Liver (tissue), 9 donors: ENCODE results near the gene OPA3. TPM values are rescaled to one million over a fixed set of nuclear protein-coding genes. Genes with fewer than 3 reads are reported as not detected.

Source experiments
- DNase-seq: peaks from one replicate; pipeline ENCODE4 v3.0.0-alpha.2; 2017; ENCODE audit warnings: low spot score
- H3K27ac ChIP-seq, 2 donors: one replicate each; pipeline ENCODE4 v1.7.0; 2013; ENCODE audit warnings: inconsistent platforms in 2 of 2, low read length in 2 of 2, control low read depth in 1 of 2, low read depth in 1 of 2, mild to moderate bottlenecking in 1 of 2
- H3K27me3 ChIP-seq, 4 donors: one replicate each; pipeline versions ENCODE4 v1.6.1 to v1.7.0; 2013; ENCODE audit warnings: low read length in 3 of 4, inconsistent platforms in 1 of 4, mild to moderate bottlenecking in 1 of 4, moderate library complexity in 1 of 4; ENCODE audit not compliant: control insufficient read depth in 4 of 4, insufficient read depth in 4 of 4
- H3K36me3 ChIP-seq, 4 donors: one replicate each; pipeline versions ENCODE4 v1.6.1 to v1.7.0; 2013; ENCODE audit warnings: low read length in 3 of 4, mild to moderate bottlenecking in 3 of 4, low read depth in 1 of 4, moderate library complexity in 1 of 4; ENCODE audit not compliant: control insufficient read depth in 4 of 4, insufficient read depth in 3 of 4
- H3K4me1 ChIP-seq, 4 donors: one replicate each; pipeline versions ENCODE4 v1.6.1 to v1.7.0; 2013; ENCODE audit warnings: low read length in 3 of 4, mild to moderate bottlenecking in 3 of 4, moderate library complexity in 1 of 4; ENCODE audit not compliant: control insufficient read depth in 4 of 4, insufficient read depth in 4 of 4
- H3K4me3 ChIP-seq, 3 donors: one replicate each; pipeline versions ENCODE4 v1.6.1 to v1.7.0; 2013; ENCODE audit warnings: low read length in 3 of 3, control low read depth in 1 of 3, low read depth in 1 of 3, mild to moderate bottlenecking in 1 of 3
- H3K9ac ChIP-seq, 2 donors: one replicate each; pipeline ENCODE4 v1.7.0; 2013; ENCODE audit warnings: low read length in 2 of 2, mild to moderate bottlenecking in 2 of 2, moderate library complexity in 2 of 2, control low read depth in 1 of 2, low read depth in 1 of 2
- H3K9me3 ChIP-seq, 4 donors: one replicate each; pipeline versions ENCODE4 v1.6.1 to v1.7.0; 2013; ENCODE audit warnings: low read length in 3 of 4; ENCODE audit not compliant: control insufficient read depth in 4 of 4
- EGR1 ChIP-seq, 2 donors: IDR thresholded peaks; 2 replicates each; pipeline ENCODE4 v1.6.1; 2016 to 2018; ENCODE audit warnings: antibody characterized with exemption in 2 of 2, low read depth in 2 of 2
- FOXA1 ChIP-seq: IDR thresholded peaks from 2 replicates; pipeline ENCODE4 v1.6.1; 2016; ENCODE audit warnings: antibody characterized with exemption
- FOXA2 ChIP-seq: IDR thresholded peaks from 2 replicates; pipeline ENCODE4 v1.6.1; 2016; ENCODE audit warnings: antibody characterized with exemption
- HNF4A ChIP-seq, 2 donors: conservative IDR thresholded peaks; 2 replicates each; pipeline ENCODE4 v1.6.1; 2016; ENCODE audit warnings: antibody characterized with exemption in 2 of 2, mild to moderate bottlenecking in 2 of 2
- JUND ChIP-seq, 2 donors: IDR thresholded peaks; 2 replicates each; pipeline ENCODE4 v1.6.1; 2016; ENCODE audit warnings: antibody characterized with exemption in 2 of 2
- NR2F2 ChIP-seq: IDR thresholded peaks from 2 replicates; pipeline ENCODE4 v1.6.1; 2016; ENCODE audit warnings: antibody characterized with exemption
- RAD21 ChIP-seq, 2 donors: IDR thresholded peaks; 2 replicates each; pipeline ENCODE4 v1.6.1; 2016; ENCODE audit warnings: antibody characterized with exemption in 2 of 2, mild to moderate bottlenecking in 2 of 2
- RXRA ChIP-seq, 2 donors: IDR thresholded peaks; 2 replicates each; pipeline ENCODE4 v1.6.1; 2017 to 2018; ENCODE audit warnings: antibody characterized with exemption in 2 of 2, mild to moderate bottlenecking in 1 of 2
- YY1 ChIP-seq: IDR thresholded peaks from 2 replicates; pipeline ENCODE4 v1.6.1; 2016; ENCODE audit warnings: antibody characterized with exemption, mild to moderate bottlenecking
- WGBS: extraction: QIAGEN DNeasy Blood & Tissue Kit; methylation state at CpG from one replicate; pipeline ENCODE4 v1.1.7; 2013; 5-methylcytosine and 5-hydroxymethylcytosine counted together
- polyA plus RNA-seq, 2 donors: library from polyadenylated mRNA; stranded (reverse) in 1 of 2; unstranded in 1 of 2; fragments of 200-250 nt in 1 of 2; fragments of >200 nt in 1 of 2; fragmentation: Nextera tagmentation in 1 of 2; extraction: Ambion mirVana in 1 of 2; gene quantifications; one replicate each; pipeline versions ENCODE4 v1.2.1 to v1.2.3, GENCODE V29; 2013 to 2015
- total RNA-seq, 2 donors: library from RNA; depleted of rRNA; stranded (reverse); fragments of >200 nt; gene quantifications; one replicate each; pipeline ENCODE4 v1.2.3, GENCODE V29; 2014
- TF ChIP-seq, protein P1 (sequence below): IDR thresholded peaks from 2 replicates; pipeline ENCODE4 v1.6.1; 2016; ENCODE audit warnings: antibody characterized with exemption, mild to moderate bottlenecking
- TF ChIP-seq, protein P2 (sequence below): fragments of 150-350 bp; IDR thresholded peaks from 2 replicates; pipeline ENCODE4 v1.5.1; 2017; ENCODE audit warnings: improper control_type of control experiment, low read depth, low read length; ENCODE audit not compliant: missing input control
- TF ChIP-seq, protein P3 (sequence below): IDR thresholded peaks from 2 replicates; pipeline ENCODE4 v1.6.1; 2016; ENCODE audit warnings: antibody characterized with exemption
- TF ChIP-seq, protein P4 (sequence below): IDR thresholded peaks from 2 replicates; pipeline ENCODE4 v1.6.1; 2016; ENCODE audit warnings: antibody characterized with exemption
- donor health status: healthy.
- donor health status: healthy.
- donor health status: healthy.
- donor health status: healthy.
- donor health status: healthy.

Gene OPA3
- total and polyA plus RNA-seq, 4 donors, result 3.8 to 9.4 (median 6.2) TPM

DNA sequence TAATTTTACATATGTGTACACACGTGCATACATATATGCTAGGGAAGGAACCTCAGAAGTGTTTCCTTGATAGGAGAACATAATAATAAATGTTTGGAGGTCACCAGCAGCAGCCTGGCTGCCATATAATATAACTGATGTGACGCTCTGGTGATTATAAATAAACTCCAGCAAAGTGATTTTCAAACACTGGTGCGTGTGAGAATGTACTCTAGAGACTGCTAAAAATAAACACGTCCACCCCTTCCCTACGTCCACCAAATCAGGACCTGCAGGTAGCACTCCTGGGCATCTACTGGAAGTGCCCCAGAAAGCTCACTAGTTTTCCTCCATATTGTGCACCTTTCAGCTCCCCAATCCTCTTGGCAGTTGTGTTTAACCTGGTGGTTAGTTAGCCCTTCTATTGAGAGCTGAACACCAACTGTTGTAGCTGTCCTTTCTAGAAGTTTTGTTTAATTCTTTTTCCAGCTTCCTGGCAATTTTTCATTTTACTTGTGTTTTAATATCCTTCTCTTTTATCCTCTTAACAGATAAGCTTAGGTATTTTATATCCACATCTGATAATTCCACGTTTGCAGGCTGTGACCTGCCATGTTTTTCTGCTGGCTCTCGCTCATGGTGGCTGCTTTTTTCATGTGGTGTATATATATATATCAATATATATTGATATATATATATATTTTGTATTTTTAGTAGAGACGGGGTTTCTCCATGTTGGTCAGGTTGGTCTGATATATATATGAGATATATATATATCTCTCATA lies 13.0 kb downstream of the OPA3 start (continued):
- no peak for TF ChIP-seq NR2F2
- TF ChIP-seq, protein P1, sequence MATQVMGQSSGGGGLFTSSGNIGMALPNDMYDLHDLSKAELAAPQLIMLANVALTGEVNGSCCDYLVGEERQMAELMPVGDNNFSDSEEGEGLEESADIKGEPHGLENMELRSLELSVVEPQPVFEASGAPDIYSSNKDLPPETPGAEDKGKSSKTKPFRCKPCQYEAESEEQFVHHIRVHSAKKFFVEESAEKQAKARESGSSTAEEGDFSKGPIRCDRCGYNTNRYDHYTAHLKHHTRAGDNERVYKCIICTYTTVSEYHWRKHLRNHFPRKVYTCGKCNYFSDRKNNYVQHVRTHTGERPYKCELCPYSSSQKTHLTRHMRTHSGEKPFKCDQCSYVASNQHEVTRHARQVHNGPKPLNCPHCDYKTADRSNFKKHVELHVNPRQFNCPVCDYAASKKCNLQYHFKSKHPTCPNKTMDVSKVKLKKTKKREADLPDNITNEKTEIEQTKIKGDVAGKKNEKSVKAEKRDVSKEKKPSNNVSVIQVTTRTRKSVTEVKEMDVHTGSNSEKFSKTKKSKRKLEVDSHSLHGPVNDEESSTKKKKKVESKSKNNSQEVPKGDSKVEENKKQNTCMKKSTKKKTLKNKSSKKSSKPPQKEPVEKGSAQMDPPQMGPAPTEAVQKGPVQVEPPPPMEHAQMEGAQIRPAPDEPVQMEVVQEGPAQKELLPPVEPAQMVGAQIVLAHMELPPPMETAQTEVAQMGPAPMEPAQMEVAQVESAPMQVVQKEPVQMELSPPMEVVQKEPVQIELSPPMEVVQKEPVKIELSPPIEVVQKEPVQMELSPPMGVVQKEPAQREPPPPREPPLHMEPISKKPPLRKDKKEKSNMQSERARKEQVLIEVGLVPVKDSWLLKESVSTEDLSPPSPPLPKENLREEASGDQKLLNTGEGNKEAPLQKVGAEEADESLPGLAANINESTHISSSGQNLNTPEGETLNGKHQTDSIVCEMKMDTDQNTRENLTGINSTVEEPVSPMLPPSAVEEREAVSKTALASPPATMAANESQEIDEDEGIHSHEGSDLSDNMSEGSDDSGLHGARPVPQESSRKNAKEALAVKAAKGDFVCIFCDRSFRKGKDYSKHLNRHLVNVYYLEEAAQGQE, result no peak

DNA sequence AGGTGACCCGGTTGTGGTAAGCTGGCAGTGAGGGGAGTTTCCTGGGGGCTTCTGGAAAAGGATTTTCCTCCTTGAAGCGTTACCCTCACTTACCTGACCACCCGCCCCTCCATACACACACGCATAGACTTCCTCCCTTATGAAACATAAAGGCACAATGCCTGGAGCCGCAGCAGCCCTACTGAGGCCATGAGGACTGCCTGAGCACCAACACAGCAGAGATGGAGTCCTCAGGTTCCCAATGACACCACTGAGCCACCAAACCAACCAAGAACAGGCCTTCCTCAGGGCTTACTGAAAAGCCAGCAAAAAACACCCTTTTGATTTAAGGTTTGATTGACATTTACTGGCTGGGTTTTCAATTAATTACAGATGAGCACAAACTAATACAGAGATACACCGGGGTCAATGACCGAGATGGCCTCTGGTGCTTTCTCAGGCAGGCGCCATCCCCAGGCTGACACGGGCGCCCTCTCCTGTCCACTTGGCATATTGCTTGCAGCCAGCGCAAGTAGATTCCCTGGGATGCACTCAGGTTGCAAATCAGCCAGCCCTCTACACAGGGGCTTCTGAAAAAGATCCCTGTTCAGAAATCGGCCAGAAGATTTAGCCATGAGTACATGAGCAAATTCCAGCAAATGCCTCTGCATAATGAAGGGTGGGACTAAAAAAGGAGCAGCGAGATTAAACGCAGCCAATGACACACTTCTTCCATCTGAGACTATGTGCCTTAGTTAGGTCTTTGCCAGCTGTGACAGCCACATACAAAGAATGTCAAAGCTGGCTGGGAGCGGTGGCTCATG lies 14.8 kb downstream of the OPA3 start:
- DNase-seq, result peak; percentile 77
- peaks cover 7 to 19% (median 13%) of the 10 kb centered on the region in 4 donors for H3K4me1 ChIP-seq
- no peaks in the 10 kb centered on the region for H3K36me3 ChIP-seq
- H3K27me3 ChIP-seq, result no peaks in the 10 kb centered on the region
- TF ChIP-seq RXRA (IDR thresholded peaks at IDR 0.05), result peak; percentile 92 to 96
- no peak for TF ChIP-seq FOXA2
- TF ChIP-seq HNF4A (conservative IDR thresholded peaks at IDR 0.05), result no peak
- no peak for TF ChIP-seq FOXA1
- TF ChIP-seq, protein P2, sequence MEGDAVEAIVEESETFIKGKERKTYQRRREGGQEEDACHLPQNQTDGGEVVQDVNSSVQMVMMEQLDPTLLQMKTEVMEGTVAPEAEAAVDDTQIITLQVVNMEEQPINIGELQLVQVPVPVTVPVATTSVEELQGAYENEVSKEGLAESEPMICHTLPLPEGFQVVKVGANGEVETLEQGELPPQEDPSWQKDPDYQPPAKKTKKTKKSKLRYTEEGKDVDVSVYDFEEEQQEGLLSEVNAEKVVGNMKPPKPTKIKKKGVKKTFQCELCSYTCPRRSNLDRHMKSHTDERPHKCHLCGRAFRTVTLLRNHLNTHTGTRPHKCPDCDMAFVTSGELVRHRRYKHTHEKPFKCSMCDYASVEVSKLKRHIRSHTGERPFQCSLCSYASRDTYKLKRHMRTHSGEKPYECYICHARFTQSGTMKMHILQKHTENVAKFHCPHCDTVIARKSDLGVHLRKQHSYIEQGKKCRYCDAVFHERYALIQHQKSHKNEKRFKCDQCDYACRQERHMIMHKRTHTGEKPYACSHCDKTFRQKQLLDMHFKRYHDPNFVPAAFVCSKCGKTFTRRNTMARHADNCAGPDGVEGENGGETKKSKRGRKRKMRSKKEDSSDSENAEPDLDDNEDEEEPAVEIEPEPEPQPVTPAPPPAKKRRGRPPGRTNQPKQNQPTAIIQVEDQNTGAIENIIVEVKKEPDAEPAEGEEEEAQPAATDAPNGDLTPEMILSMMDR, result peak; percentile 92
- TF ChIP-seq RAD21 (IDR thresholded peaks at IDR 0.05), result peak; percentile 88 to 92
- TF ChIP-seq, protein P3, sequence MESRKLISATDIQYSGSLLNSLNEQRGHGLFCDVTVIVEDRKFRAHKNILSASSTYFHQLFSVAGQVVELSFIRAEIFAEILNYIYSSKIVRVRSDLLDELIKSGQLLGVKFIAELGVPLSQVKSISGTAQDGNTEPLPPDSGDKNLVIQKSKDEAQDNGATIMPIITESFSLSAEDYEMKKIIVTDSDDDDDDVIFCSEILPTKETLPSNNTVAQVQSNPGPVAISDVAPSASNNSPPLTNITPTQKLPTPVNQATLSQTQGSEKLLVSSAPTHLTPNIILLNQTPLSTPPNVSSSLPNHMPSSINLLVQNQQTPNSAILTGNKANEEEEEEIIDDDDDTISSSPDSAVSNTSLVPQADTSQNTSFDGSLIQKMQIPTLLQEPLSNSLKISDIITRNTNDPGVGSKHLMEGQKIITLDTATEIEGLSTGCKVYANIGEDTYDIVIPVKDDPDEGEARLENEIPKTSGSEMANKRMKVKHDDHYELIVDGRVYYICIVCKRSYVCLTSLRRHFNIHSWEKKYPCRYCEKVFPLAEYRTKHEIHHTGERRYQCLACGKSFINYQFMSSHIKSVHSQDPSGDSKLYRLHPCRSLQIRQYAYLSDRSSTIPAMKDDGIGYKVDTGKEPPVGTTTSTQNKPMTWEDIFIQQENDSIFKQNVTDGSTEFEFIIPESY, result no peak
- TF ChIP-seq YY1, result peak; percentile 36
- TF ChIP-seq, protein P4, sequence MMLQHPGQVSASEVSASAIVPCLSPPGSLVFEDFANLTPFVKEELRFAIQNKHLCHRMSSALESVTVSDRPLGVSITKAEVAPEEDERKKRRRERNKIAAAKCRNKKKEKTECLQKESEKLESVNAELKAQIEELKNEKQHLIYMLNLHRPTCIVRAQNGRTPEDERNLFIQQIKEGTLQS, result no peak
- TF ChIP-seq NR2F2, result no peak
- TF ChIP-seq EGR1 (IDR thresholded peaks at IDR 0.05; ENCODE audit: low read depth in 2 of 2), result no peak
- TF ChIP-seq JUND (IDR thresholded peaks at IDR 0.05), result no peak
- no peak overlapping the region for H3K9ac ChIP-seq
- no peak overlapping the region for H3K4me3 ChIP-seq
- H3K9me3 ChIP-seq, result no peaks in the 10 kb centered on the region
- no peak overlapping the region for H3K27ac ChIP-seq
- WGBS, result 56% methylated on average over 15 of the region's 15 CpGs
